SK-MEL-5 (cell line): ENCODE data around the gene IL23A. TPM values are rescaled to one million over a fixed set of nuclear protein-coding genes. Genes with fewer than 3 reads are reported as not detected.

ENCODE experiments used
- DNase-seq: peaks from one replicate; pipeline ENCODE4 v3.0.0-alpha.2; 2016; ENCODE audit warnings: low read depth, low spot score
- in situ Hi-C: cut with HindIII; loops from 2 replicates; pipeline ENCODE4 v1.10.0; 2016; ENCODE audit warnings: low sequenced_read_pairs, high pct_unique_total_duplicates, low pct_unique_long_range_greater_than_20kb
- small RNA-seq, 2 experiments: library from RNA; depleted of rRNA; stranded (forward); fragments of <200 nt; gene quantifications; one replicate each; pipeline ENCODE3, GENCODE V24; 2014
- total RNA-seq: library from RNA; depleted of rRNA; stranded (reverse); fragments of >200 nt; shearing (Covaris generic); gene quantifications from 2 replicates; pipeline ENCODE4 v1.2.3, GENCODE V29; 2014; rRNA removed

Gene IL23A
- total RNA-seq, 1 experiment from 2014 or later = 0.34 TPM

GRCh38 chr12:56385873-56386272 lies 47.2 kb downstream of the IL23A start:
- in situ Hi-C loops = no loop called here
- no peak for DNase-seq

- in situ Hi-C loops = no loop called here
- no peak for DNase-seq
Measured at GRCh38 chr12:56387152-56387736, 48.6 kb downstream of the IL23A start.

GRCh38 chr12:56389412-56389811 lies 50.7 kb downstream of the IL23A start:
- in situ Hi-C loops = no loop called here
- no peak for DNase-seq

Small RNA genes lying within 50 kb of the gene (small RNA-seq; reads per million reads assigned to genes)
- 0 to 0.10 reads per million in 2 experiments for gene RNU7-40P

Other genes starting within 250 kb of the IL23A start
- 473 and 487 TPM in 2 replicates for gene PA2G4, start 234.3 kb upstream of the IL23A start, total RNA-seq
- 5,360 and 5,858 TPM in 2 replicates for gene RPL41, start 222.3 kb upstream of the IL23A start, total RNA-seq
- gene ZC3H10, start 220.6 kb upstream of the IL23A start, total RNA-seq = 5.6 and 7.3 TPM in 2 replicates
- 90.9 and 100 TPM in 2 replicates for gene ESYT1, start 210.6 kb upstream of the IL23A start, total RNA-seq
- gene MYL6B, start 186.3 kb upstream of the IL23A start, total RNA-seq = 63.2 and 66.0 TPM in 2 replicates
- 483 and 574 TPM in 2 replicates for gene MYL6, start 180.5 kb upstream of the IL23A start, total RNA-seq
- 20.9 and 39.0 TPM in 2 replicates for gene SMARCC2, start 149.4 kb upstream of the IL23A start, total RNA-seq
- gene RNF41, start 117.0 kb upstream of the IL23A start, total RNA-seq = 47.7 and 48.9 TPM in 2 replicates
- gene NABP2, start 114.5 kb upstream of the IL23A start, total RNA-seq = 37.8 and 47.5 TPM in 2 replicates
- gene SLC39A5, start 108.8 kb upstream of the IL23A start, total RNA-seq = not detected in 2 replicates
- 13.5 and 14.7 TPM in 2 replicates for gene ANKRD52, start 80.5 kb upstream of the IL23A start, total RNA-seq
- 16.4 and 18.4 TPM in 2 replicates for gene COQ10A, start 71.9 kb upstream of the IL23A start, total RNA-seq
- 110 and 119 TPM in 2 replicates for gene CS, start 38.6 kb upstream of the IL23A start, total RNA-seq
- gene CNPY2, start 22.9 kb upstream of the IL23A start, total RNA-seq = 311 and 316 TPM in 2 replicates
- gene PAN2, start 4.9 kb upstream of the IL23A start, total RNA-seq = 32.5 and 50.6 TPM in 2 replicates
- gene STAT2, start 21.2 kb downstream of the IL23A start, total RNA-seq = 131 and 139 TPM in 2 replicates
- not detected in 2 replicates for gene APOF, start 24.0 kb downstream of the IL23A start, total RNA-seq
- 7.7 and 10.1 TPM in 2 replicates for gene TIMELESS, start 110.5 kb downstream of the IL23A start, total RNA-seq
- not detected in 2 replicates for gene MIP, start 115.8 kb downstream of the IL23A start, total RNA-seq
- gene SPRYD4, start 129.7 kb downstream of the IL23A start, total RNA-seq = 4.5 and 4.8 TPM in 2 replicates
- not detected in 2 replicates for gene GLS2, start 149.3 kb downstream of the IL23A start, total RNA-seq
- 4.9 and 6.0 TPM in 2 replicates for gene RBMS2, start 182.9 kb downstream of the IL23A start, total RNA-seq